ENCODE results near the gene USP19. TPM values are rescaled to one million over a fixed set of nuclear protein-coding genes. Genes with fewer than 3 reads are reported as not detected.

Gene USP19
- total and polyA plus RNA-seq, 2 donors (not counting 1 experiment from before 2014, with no cell fraction given) = 73.5 to 87.3 TPM

- DNase-seq = no peak
- ChIA-PET POLR2A (interaction anchor here (0.9 to 2.6 kb wide), 2 partner anchors 18 to 25 kb away, joined by 3 to 32 read pairs; partner anchors contain the start of gene QRICH1), CTCF (interaction anchor here (0.6 to 1.0 kb wide), 2 partner anchors 13 to 131 kb away, joined by 3 to 4 read pairs; no protein-coding TSS in a partner anchor)
- no peak for TF ChIP-seq CTCF (IDR thresholded peaks at IDR 0.05)
- Histone ChIP-seq H3K4me3 (ENCODE audit: control extremely low read depth in 1 of 5, extremely low read depth in 1 of 5, insufficient read depth in 1 of 5, low read depth in 2 of 5, low read length in 4 of 5) (peak overlapping the region in 2 of 5 experiments; percentile 67 to 74), H2AFZ (ENCODE audit: insufficient read depth, low read depth, low read length, poor library complexity, severe bottlenecking) (no peak overlapping the region), H3K27me3 (replicated peaks in 1 of 4; ENCODE audit: control extremely low read depth in 1 of 4, control insufficient read depth in 3 of 4, insufficient read depth in 4 of 4, low read length in 3 of 4) (no peaks in the 10 kb centered on the region), H3K27ac (ENCODE audit: low read length in 2 of 2) (no peak overlapping the region), H3K36me3 (replicated peaks in 1 of 2; ENCODE audit: control extremely low read depth in 1 of 2, control insufficient read depth in 1 of 2, extremely low read depth in 1 of 2, insufficient read depth in 2 of 2, low read length in 1 of 2) (peaks cover 0 to 46% of the 10 kb centered on the region in 2 experiments), H3K9ac (ENCODE audit: low read length) (peak overlapping the region; percentile 90), H4K20me1 (ENCODE audit: control insufficient read depth, insufficient read depth, low read length, poor library complexity, severe bottlenecking) (peaks cover 8% of the 10 kb centered on the region), H3K9me3 (ENCODE audit: control extremely low read depth in 1 of 3, control insufficient read depth in 2 of 3, insufficient read depth in 1 of 3, low read length in 2 of 3) (peaks cover 0 to 5% (median 0%) of the 10 kb centered on the region in 3 donors), H3K4me2 (replicated peaks; ENCODE audit: low read depth, low read length, poor library complexity, severe bottlenecking) (peak overlapping the region; percentile 88), H3K79me2 (ENCODE audit: control insufficient read depth, insufficient read depth, low read length) (peaks cover 45% of the 10 kb centered on the region), H3K4me1 (ENCODE audit: control insufficient read depth in 2 of 2, insufficient read depth in 2 of 2, low read length in 2 of 2) (peaks cover 12 to 21% of the 10 kb centered on the region in 2 donors)
- 100% methylated on average over 1 of the region's 3 CpGs for WGBS (ENCODE audit: insufficient coverage)
- Mint-ChIP-seq H3K9me3 (ENCODE audit: insufficient read depth) (no peaks in the 10 kb centered on the region), H3K27me3 (no peaks in the 10 kb centered on the region), H3K27ac (peak overlapping the region; percentile 20), H3K4me1 (peaks cover 15% of the 10 kb centered on the region), H3K4me3 (peak overlapping the region; percentile 88)
- no peak for ATAC-seq (ENCODE audit: low read depth)
- intact Hi-C loops (cut with micrococcal nuclease) = no loop called here
These were observed 1.2 kb downstream of the USP19 start for GRCh38 chr3:49119439-49119838.

- Mint-ChIP-seq H3K27ac (no peak overlapping the region), H3K9me3 (ENCODE audit: insufficient read depth) (no peaks in the 10 kb centered on the region), H3K4me1 (peaks cover 15% of the 10 kb centered on the region), H3K27me3 (no peaks in the 10 kb centered on the region), H3K4me3 (peak overlapping the region; percentile 88)
- Histone ChIP-seq H4K20me1 (ENCODE audit: control insufficient read depth, insufficient read depth, low read length, poor library complexity, severe bottlenecking) (peaks cover 11% of the 10 kb centered on the region), H3K79me2 (ENCODE audit: control insufficient read depth, insufficient read depth, low read length) (peaks cover 46% of the 10 kb centered on the region), H3K9me3 (ENCODE audit: control extremely low read depth in 1 of 3, control insufficient read depth in 2 of 3, insufficient read depth in 1 of 3, low read length in 2 of 3) (peaks cover 0 to 5% (median 0%) of the 10 kb centered on the region in 3 donors), H3K36me3 (replicated peaks in 1 of 2; ENCODE audit: control extremely low read depth in 1 of 2, control insufficient read depth in 1 of 2, extremely low read depth in 1 of 2, insufficient read depth in 2 of 2, low read length in 1 of 2) (peaks cover 0 to 50% of the 10 kb centered on the region in 2 experiments), H3K9ac (ENCODE audit: low read length) (no peak overlapping the region), H3K4me2 (replicated peaks; ENCODE audit: low read depth, low read length, poor library complexity, severe bottlenecking) (peak overlapping the region; percentile 88), H3K4me1 (ENCODE audit: control insufficient read depth in 2 of 2, insufficient read depth in 2 of 2, low read length in 2 of 2) (peaks cover 12 to 21% of the 10 kb centered on the region in 2 donors), H3K27me3 (replicated peaks in 1 of 4; ENCODE audit: control extremely low read depth in 1 of 4, control insufficient read depth in 3 of 4, insufficient read depth in 4 of 4, low read length in 3 of 4) (no peaks in the 10 kb centered on the region), H2AFZ (ENCODE audit: insufficient read depth, low read depth, low read length, poor library complexity, severe bottlenecking) (no peak overlapping the region), H3K4me3 (ENCODE audit: control extremely low read depth in 1 of 5, extremely low read depth in 1 of 5, insufficient read depth in 1 of 5, low read depth in 2 of 5, low read length in 4 of 5) (no peak overlapping the region), H3K27ac (ENCODE audit: low read length in 2 of 2) (no peak overlapping the region)
- ChIA-PET CTCF (interaction anchor here (0.6 to 1.0 kb wide), 2 partner anchors 12 to 131 kb away, joined by 3 to 4 read pairs; no protein-coding TSS in a partner anchor), POLR2A (interaction anchor here (0.9 kb wide), 1 partner anchor 18 kb away, joined by 3 read pairs; no protein-coding TSS in a partner anchor)
- 97% methylated on average over 10 of the region's 10 CpGs for WGBS (ENCODE audit: insufficient coverage)
- TF ChIP-seq CTCF (IDR thresholded peaks at IDR 0.05) = no peak
- no peak for DNase-seq
- intact Hi-C loops (cut with micrococcal nuclease) = no loop called here
- no peak for ATAC-seq (ENCODE audit: low read depth)
These were observed 1.6 kb downstream of the USP19 start for GRCh38 chr3:49119036-49119435.
